Astrocyte of the spinal cord (primary cell): Measurements from ENCODE around the gene RBKS.

Experiments
- DNase-seq: peaks from one replicate; pipeline ENCODE4 v3.0.0; 2011; ENCODE audit warnings: low read depth, low spot score
- H3K4me3 ChIP-seq: 2 replicates; pipeline ENCODE4 v1.5.1; 2011; ENCODE audit warnings: low read depth, mild to moderate bottlenecking, low read length, moderate library complexity
- in situ Hi-C: cut with HindIII; loops from 2 replicates; pipeline ENCODE4 v1.10.0; 2017; ENCODE audit warnings: low sequenced_read_pairs
- TF ChIP-seq, protein P1 (sequence below): IDR thresholded peaks from 2 replicates; pipeline ENCODE4 v1.5.1; 2012; ENCODE audit warnings: low read depth, mild to moderate bottlenecking, low read length, inconsistent platforms

RBKS gene

GRCh38 chr2:27843992-27844391 is 46.2 kb downstream of the RBKS start:
- in situ Hi-C loops = no loop called here
- TF ChIP-seq, protein P1, sequence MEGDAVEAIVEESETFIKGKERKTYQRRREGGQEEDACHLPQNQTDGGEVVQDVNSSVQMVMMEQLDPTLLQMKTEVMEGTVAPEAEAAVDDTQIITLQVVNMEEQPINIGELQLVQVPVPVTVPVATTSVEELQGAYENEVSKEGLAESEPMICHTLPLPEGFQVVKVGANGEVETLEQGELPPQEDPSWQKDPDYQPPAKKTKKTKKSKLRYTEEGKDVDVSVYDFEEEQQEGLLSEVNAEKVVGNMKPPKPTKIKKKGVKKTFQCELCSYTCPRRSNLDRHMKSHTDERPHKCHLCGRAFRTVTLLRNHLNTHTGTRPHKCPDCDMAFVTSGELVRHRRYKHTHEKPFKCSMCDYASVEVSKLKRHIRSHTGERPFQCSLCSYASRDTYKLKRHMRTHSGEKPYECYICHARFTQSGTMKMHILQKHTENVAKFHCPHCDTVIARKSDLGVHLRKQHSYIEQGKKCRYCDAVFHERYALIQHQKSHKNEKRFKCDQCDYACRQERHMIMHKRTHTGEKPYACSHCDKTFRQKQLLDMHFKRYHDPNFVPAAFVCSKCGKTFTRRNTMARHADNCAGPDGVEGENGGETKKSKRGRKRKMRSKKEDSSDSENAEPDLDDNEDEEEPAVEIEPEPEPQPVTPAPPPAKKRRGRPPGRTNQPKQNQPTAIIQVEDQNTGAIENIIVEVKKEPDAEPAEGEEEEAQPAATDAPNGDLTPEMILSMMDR = no peak
- H3K4me3 ChIP-seq = no peak overlapping the region
- DNase-seq = no peak

DNA sequence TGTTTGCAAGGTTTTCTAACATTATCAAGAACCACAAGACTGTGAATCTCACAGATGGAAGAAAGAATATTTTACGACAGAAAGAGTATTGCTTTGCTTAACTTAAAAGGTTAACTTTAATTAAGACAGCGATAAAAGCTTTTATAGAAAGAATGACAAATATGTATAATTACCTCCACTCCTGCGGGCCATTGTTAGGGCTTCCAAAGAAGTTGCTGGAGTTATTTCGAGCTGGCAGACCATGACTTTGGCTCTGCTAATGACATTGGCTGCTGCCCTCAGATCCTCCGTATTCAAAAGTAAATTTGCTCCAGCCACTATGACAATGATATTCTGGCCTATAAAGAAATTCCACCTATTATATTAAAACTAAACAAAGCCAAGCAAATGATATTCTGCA is 47.3 kb downstream of the RBKS start:
- in situ Hi-C loops = no loop called here
- no peak overlapping the region for H3K4me3 ChIP-seq
- DNase-seq = no peak
- TF ChIP-seq, protein P1 = no peak

DNA sequence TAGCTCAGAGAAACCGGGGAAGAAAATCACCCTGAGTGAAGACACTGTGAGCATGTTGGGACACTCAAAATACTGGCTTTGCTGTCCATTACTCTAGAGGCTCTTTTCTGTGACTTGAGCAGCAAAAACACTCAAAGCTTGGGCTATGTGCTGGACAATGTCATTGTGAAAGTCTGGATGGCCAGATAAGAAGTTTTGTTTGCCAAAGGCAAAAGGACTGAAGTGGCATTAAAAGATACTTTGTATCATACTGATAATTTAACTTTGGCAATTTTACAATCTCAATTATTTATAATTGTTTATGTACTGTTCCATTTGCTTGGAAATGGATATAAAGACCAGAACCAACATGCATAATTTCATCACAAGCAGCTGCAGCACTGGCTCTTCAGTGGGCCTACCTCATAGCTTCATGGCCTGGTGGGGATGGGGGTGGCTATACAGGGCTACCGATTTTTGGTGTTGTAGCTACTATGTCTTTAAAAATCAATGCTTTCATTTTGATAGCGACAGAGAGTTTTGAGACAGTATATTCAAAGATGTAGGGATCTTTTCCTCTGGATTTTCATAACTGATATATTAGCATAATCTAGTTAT is 51.1 kb downstream of the RBKS start:
- in situ Hi-C loops = no loop called here
- no peak overlapping the region for H3K4me3 ChIP-seq
- TF ChIP-seq, protein P1 = no peak
- DNase-seq = no peak

- TF ChIP-seq, protein P1 = no peak
- no peak overlapping the region for H3K4me3 ChIP-seq
- in situ Hi-C loops = no loop called here
- no peak for DNase-seq
These were observed 51.7 kb downstream of the RBKS start for GRCh38 chr2:27838502-27838901.

DNA sequence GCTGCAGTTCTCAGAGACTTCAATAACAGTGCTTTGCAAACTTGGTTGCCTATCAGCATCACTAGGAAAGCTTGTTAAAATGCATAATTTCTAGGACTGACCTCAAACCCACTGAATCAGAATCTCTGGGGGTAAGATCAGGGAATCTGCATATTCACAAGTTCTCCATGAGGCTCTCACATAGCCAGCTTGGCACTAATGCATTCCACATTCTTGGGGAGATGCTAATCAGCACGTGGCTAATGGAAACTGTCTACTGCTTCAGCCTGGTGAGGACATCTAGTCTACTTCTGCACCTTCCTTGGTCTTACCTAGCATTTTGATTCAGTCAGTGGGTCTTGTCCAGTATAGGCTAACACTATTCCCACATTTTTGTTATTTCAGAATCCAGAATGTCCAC is 56.3 kb downstream of the RBKS start:
- in situ Hi-C loops = no loop called here
- peak; percentile 46 for DNase-seq
- TF ChIP-seq, protein P1 = no peak
- H3K4me3 ChIP-seq = no peak overlapping the region

GRCh38 chr2:27832396-27832795 is 57.8 kb downstream of the RBKS start:
- peak; percentile 89 for DNase-seq
- TF ChIP-seq, protein P1 = no peak
- no peak overlapping the region for H3K4me3 ChIP-seq
- in situ Hi-C loops = no loop called here
